Stimulated activated CD8-positive, alpha-beta memory T cell treated with anti-CD3 and anti-CD28 coated beads, Interleukin-4, amount 100 ng/mL, for 48 hours (primary cell): Measurements from ENCODE around the gene SLC6A2.

Experiments used
- DNase-seq: peaks from one replicate; pipeline ENCODE4 v3.0.0-alpha.2; 2020

The SLC6A2 gene

DNA sequence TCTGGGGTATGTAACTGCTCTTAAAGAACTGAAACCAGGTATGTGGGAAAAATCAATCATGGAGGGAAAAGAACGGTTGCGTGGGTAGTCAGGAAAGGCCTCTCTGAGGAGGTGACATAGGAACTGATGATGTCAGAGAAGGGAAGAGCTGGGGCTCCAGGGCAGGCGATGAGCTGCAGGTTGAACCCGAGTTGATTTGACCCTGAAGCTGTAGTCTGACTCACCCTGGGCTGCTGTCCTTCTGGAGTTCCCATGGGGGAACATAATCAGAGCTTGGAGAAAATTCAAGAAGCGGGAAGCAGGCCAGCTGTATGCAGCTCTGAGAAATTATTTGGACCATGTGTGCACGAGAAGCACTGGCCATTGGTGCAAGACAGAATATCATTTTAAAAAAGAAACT lies 16.7 kb downstream of the SLC6A2 start:
- DNase-seq: no peak

DNA sequence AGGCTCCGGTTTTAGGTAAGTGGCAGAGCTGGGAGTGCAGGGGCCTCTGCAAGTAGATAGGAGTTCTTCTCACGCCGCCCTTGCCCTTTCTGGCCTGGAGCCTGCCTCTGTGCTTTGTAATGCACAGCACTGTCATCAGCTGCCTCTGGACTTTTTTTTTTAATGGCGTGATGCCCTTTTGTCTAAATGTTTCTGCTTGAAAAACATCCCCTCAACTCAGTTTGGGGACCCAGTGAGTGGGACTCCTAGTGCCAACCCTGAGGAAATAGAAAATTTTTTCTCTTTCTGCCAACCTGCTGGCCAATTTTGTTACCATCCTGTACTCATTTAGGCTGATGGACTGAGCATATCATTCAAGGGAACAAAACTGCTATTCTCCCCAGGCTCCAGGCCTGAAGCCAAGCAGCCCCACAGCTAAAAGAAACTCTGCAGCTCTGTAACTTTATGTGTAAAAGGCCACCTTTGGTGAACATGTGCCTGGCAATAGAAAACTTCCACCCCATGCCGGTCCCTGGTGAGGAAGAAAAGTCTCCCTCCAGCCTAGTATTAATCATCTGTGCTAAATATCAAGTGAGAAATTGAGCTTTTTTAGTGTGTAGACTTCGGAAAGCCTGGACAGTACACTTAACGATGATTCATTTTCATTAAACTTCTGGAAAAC lies 22.5 kb downstream of the SLC6A2 start:
- no peak for DNase-seq

DNA sequence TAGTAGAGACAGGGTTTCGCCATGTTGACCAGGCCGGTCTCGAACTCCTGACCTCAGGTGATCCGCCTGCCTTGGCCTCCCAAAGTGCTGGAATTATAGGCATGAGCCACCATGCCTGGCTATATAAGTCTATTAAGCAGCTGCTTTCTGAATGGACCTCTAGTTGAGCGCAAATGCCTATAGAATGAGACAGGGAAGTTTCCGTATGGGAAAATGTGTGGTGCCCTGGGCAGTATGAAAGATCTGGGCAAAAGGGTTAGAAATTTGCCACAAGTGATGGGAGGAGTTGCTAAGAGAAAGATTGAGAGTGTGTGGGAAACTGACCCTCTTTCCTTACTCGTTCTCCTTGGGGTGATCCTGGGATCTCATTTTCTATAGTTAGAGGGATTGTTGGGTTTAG lies 26.3 kb downstream of the SLC6A2 start:
- no peak for DNase-seq

DNA sequence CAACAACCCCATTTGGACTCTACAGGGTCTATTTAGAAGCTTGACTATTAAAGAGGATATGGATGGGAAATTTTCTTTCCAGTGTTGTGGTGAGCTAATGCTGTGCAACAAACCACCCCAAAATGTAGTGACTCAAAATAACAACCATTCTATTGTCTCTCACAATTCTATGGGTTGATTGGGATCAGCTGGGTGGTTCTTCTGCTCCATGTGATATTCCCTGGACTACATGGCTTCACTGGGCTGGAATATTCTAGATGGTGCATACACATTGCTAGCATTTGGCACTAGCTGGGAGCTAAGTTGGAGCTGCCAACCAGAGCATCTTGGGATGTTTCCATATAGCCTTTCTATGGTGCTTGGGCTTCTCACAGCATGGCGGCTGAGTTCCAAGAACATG lies 30.2 kb downstream of the SLC6A2 start:
- DNase-seq: no peak

DNA sequence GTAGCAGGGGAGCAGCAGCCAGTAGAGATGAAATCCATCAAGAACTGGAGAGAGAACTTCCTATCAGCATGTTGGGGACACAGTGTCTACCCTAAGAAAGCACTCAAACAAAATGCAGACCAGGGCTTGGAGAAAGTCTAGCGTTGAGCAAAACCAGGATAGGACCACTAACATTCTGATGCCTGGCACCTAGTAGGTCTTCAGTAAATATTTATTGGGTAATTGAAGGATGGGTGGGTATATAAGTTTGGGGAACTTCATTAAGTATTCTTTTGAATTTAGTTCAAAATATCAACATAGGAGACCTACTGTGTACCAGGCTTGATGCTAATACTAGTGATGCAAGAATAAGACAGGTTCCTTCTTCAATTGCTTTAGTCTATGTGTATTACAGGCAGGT lies 30.9 kb downstream of the SLC6A2 start:
- DNase-seq: no peak

DNA sequence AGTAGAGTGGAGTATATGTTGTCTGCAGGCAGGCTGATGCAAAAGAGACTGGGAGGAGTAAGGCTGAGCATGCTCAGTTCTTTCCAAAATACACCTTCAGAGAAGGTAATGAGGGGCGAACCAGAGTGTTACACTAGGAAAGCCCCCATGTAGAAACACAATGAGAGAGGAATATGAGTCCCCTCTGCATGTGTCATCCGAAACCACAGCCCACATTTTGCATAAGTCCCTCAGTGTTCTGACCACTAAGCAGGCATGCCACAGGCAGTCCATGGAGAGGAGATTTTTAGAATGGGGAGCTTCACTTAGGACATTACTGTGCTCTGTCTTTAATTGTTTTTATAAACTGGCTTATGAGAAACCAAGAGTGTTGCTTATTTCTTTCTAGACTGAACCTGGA lies 32.0 kb downstream of the SLC6A2 start:
- DNase-seq: no peak

DNA sequence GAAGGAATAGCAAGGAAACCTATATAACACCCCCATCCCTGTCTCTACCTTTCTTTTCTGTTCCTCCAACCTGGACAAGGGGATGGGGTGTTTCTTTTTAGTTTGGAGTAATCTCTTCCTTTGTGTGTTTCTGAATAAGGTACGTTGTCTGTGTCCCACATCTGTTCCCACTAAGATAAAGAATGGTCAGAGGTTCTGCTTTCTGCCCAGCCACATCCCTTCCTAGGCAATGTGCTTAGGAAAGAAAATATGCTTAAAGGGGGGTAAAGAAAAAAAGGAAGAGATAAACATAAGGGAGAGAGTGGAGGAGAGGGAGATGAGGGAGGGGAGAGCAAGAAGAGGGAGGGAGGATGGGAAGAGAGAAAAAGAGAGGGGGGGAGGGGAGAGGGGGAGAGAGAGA lies 35.1 kb downstream of the SLC6A2 start:
- no peak for DNase-seq

DNA sequence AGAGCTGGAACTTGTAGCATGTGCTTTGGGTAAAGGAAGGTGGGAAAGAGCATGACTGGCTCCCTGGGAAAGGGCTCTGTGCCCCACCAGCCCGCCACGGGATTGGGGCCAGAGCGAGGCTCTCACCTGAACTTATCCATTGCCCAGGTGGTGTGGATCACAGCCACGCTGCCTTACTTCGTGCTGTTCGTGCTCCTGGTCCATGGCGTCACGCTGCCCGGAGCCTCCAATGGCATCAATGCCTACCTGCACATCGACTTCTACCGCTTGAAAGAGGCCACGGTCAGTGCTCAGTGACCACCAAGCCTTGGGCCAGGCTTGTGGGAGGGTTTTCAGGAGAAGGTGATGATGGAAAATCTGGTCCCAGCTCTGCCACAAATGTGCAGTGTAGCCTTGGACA lies 36.0 kb downstream of the SLC6A2 start:
- DNase-seq: no peak

DNA sequence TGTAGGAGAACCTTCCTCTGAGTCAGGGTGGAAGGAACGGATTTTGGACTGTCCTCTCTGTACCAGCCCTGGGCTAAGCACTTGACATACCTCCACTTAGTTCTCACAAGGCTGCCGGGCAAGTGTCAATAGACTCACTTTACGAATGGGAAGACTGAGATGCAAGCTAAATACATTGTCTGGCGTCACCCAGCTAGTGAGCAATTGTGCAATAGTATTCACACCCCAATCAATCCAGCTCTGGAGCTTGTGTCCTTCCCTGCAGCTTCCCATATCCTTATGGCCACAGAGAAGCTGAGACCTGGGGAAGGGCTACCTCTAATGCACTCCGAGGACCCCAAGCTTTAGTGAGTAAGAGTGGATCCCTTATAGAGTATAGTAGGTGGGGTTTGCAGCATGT lies 39.8 kb downstream of the SLC6A2 start:
- no peak for DNase-seq

DNA sequence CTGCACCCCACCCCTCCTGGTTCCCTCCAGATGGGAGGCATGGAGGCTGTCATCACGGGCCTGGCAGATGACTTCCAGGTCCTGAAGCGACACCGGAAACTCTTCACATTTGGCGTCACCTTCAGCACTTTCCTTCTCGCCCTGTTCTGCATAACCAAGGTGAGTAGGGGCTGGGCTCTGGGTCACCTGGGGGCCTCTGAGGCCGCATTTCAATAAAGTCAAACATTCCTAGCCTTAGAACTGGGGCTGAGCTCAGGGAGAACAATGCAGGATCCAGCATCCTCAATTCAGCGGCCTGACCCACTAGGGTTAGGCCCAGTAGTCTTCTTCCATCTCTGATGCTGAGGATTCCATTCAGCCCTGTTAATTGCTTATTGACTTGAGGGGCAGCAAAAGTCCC lies 42.1 kb downstream of the SLC6A2 start:
- no peak for DNase-seq

DNA sequence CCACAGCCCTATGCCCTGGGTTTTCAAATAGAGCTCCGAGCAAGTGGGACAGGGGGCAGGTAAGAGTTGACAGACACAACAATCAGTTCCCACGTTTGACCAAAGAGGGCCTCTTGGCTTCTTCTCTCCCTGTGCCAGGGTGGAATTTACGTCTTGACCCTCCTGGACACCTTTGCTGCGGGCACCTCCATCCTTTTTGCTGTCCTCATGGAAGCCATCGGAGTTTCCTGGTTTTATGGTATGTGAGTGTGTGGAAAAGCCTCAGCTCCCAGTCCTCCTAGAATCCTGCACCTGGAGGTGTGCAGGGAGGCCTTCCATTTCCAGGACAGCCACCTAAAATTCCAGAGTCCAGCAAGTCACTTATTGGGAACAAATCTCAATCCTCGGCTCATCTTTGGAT lies 42.5 kb downstream of the SLC6A2 start:
- DNase-seq: no peak

DNA sequence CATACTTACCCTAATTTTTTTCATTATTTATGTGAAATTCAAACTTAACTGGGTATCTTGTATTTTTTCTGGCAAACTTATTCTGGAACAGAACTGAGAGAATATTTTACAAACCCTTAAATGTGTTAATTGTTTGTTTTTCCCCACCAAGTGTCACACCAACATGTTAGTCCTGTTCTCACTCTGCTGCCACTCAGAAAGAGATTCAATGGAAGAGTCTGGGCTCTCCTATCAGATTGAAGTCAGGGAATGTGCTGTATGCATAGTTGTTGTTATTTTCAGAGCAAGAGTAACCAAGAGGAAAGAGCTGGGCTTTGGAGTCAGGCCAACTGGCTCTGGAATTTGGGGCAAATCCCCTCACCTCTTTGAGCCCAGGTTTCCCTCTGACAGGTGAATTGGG lies 43.2 kb downstream of the SLC6A2 start:
- DNase-seq: no peak

DNA sequence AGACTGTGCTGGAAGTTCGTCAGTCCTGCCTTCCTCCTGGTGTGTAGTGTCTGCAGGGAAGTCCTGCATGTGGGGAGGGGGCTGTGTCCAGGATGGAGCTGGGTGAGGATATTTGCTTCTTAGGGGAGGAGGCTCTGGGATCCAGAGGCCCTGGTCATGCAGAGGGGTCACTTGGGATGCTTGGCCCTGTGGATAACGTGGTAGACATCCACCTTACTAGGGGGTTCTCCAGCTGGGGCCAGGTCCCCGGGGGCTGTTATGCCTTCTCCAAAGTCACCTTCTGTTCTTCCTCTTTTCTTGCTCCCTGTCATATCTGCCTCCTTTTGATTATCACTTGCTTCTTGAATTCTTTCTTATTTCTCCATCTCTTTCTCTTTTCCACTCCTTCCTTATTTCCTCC lies 43.8 kb downstream of the SLC6A2 start:
- DNase-seq: no peak

DNA sequence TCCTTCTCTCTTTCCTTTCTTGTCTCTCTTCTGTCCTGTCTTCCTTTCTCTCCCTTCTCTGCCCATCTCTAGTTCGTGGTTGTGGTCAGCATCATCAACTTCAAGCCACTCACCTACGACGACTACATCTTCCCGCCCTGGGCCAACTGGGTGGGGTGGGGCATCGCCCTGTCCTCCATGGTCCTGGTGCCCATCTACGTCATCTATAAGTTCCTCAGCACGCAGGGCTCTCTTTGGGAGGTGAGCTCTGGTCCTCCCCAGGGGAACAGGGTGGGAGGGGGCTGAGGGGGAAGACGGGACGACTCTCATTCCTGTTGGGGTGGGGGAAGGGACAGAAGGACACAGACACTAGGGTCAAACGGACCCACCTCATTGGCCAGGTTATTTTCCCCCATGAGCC lies 44.3 kb downstream of the SLC6A2 start:
- DNase-seq: no peak

DNA sequence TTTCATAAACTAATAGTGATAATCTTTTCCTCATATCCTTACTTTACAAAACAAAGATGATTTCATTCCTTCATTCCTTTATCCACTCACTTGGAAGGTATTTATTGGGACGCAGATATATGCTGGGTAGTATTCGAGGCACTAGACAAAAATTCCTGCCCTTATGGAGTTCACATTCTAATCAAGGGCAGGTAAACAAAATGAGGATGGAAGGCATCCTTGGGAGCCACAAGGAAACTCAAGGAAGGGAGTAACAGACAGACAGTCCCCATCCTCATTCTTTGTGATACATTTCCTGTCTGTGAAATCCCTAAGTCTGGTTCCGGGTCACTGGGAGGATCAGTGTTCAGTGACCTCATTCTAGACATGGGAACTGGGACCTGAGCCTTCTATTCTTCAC lies 45.2 kb downstream of the SLC6A2 start:
- DNase-seq: no peak

DNA sequence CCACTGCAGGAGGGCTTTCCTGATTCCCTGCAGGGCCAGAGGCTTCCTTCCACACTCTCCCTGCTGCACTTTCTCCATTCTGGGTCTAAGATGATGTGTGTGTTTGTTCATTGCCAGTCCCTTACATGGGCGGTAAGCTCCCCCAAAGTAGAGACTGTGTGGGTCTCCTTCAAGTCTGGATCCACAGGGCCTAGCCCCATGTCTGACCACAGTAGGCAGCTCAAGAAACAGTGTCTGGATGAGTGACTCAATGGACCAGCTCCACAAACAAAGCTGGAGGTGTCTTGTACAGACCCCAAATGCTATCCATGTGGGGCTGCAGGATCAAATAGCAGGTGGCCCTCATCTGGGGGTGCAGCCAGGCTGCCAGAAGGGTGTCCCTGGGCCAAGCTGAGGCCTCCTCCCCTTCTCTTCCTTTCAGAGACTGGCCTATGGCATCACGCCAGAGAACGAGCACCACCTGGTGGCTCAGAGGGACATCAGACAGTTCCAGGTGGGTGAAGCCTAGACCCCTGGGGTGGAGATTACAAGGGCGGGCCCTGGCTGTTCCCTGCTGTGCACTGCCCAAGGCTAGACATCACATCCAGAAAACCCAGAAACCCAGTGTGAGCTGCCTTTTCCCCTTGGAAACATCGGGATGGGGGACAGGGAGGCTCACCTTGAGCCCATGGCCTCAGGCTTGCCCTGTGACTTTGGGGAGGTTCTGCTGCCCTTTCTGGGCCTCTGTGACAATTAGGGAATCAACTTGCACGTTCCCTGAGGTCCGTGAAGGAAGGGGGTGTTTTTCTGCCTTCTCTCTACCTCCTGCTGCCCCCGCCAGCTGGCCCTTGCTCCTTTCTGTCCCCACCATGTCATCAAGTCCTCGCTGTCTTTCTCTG lies 45.9 kb downstream of the SLC6A2 start:
- peak; percentile 69 for DNase-seq

DNA sequence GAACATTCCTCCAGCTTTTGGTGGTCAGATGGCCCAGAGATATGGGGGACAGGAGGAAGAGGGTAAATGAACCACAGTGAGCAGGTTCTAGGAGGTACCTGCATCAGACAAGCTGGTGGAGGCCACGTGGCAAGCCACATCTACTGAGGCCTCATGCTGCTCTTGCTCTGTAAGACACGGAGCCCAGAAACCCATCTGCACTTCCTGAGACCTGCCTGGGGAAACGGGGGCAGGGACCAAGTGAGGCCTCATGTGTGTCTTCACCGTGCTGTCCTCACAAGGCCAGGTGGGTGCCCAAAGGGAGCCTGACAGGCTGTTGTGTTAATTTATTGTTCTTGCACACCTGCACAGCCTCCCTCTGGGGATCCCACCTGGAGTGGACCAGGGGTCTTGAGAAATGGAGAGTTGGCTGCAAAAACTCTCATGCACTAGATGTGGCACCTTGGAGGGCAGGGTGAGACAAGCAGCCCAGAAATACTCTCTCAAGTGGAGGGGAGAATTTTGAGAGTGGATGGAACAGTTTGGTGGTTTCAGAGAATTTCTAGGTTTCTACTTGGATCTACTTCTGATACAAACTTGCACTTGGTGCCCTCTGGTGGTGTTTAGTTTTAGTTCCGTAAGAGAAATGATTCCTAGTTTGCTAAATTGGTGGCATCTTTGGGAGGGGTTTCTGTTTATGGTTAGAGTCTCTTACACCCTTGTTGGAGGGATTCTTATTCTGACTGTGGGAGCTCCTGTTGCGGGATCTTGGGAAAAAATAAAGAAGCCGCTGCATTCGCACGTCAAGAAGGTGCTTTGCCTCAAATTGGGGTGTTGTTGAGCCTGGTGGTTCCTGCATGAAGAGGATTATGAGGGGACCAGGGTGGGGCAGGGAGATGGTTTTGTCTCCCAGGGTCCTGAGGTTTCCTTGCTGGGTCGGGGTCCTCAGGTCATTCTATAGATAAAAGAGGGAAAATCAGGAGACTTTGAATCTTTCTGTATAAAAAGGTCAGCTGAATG lies 47.5 kb downstream of the SLC6A2 start:
- DNase-seq: no peak

DNA sequence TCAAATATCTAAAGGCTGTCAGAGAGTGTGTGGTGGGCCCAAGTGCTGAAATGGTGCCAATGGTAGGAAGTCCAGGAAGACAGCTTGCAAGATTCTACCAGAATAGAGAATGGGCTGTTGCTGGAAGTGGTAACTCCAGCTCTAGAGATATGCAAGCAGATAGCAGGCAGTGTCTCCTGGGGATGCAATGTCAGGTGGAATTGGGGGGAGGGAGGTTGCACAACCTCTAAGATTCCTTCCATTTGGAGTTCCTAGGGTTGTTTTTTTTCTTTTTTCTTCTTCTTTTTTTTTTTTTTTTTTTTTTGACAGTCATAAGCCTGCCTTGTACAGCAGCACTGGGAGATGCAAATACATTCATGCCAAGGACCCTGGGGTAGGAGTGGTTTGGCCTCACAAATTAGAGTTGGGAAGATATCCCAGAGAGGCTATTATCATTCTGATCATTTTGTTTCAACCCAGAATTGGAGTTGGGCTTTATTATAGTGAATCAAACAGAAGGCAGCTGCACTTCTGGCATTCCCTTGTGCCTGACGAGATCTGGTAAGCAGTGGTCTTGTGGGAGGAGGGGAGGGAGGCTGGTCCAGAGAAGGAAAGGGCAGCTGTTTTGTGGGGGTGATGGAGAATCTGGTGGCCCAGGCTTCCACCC lies 51.1 kb downstream of the SLC6A2 start:
- no peak for DNase-seq

DNA sequence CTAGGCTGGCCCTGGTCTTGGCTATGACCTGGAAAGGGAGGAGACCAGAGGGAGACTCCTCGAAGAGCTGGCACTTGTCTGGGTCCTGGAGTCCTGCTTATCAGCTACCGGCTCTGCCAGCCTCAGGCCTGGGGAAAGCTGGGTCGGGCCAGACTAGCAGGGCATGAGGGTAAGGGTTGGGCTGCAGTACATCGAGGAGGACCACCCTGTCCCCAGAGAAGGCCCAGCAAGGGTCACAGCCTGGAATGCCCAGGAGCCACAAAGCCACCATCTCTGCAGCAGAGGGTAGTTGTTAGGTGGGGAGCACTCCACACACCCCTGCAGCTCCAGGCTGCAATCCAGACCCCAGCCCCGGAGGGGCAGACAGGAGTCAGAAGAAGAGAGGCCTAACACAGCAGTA lies 54.0 kb downstream of the SLC6A2 start:
- no peak for DNase-seq

DNA sequence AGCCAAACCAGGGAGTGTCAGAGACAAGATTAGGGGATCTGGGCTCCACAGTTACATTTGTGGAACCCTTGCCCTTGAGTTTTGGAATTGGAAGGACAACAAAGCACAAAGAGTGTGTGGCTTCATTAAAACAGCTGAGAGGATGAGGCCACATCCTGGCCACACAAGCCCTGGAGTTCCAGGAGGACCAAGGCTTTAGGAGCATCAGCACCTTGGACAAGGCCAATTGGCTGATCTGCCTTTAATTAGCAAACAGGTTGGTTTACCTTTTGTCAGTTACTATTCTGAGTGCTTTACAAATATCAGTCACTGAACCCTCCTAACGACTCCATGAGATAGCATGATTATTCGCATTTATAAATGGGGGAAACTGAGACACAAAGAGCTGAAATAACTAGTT lies 54.7 kb downstream of the SLC6A2 start:
- no peak for DNase-seq

DNA sequence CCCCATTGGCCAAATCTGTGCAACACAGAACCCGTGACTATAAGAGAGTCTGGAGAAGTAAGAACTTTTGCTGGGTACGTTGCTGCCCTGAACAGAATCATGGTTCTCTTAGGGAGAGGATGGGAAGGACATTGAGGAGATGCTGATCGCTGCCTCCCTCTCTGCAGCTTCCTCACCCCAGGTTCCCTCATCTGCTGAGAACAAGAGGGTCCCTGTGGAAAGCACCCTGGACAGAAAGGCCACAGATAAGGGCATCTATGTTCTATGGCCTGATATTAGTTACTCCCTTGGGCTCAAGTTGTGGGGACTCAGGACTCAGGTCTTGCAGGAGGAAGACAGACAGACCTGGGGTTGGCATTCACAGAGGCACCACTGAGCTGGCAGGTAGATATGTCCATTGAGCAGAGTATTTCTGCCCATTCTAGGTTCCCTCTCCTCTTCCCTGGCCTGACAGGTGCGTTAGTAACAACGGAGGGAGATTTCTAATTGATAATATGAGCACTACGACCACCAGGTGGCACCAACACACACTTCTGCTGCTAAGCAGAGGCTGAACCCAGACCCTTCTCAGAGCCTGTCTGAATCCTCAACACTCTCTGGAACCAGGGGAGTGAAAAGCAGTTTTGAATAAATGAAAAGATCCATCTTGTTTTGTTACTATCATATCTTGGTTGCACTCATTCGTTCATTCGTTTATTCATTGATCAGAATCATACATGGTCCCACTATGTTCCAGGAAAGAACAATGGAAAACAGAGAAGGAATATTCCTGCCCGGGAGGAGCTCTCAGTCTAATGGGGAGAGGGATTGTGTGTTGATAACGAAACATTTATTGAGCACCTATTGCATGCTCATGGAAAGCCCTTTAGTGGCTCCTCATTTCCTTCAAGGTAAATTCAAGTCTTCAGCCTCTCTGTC lies 56.4 kb downstream of the SLC6A2 start:
- DNase-seq: peak; percentile 79

DNA sequence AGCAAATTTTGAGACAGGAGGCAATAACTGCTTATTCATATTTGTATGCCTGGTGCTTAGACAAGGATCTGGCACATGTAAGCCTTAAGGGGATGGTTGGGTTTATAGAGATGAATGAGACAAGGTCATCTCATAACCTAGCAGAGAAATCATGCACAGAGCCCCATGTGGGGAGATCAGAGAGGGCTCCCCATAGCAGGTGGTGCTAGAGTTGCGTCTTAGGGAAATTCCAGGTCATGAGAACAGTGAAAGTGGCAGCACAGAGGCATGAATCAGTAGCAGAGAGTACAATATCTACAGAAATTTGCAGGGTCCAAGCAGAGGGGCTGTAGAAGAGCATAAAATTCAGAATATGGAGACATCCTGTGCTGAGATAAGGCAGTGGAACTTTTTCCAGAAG lies 57.3 kb downstream of the SLC6A2 start:
- DNase-seq: no peak
